NT2/D1 (cell line): ENCODE measurements around the gene RBM5.

Experiments
- DNase-seq: peaks from one replicate; pipeline ENCODE4 v3.0.0-alpha.2; 2011; ENCODE audit warnings: low read depth, low spot score
- H3K27me3 ChIP-seq: 2 replicates; pipeline ENCODE4 v1.6.0; 2011; ENCODE audit warnings: mild to moderate bottlenecking; ENCODE audit not compliant: insufficient read length, insufficient read depth
- H3K36me3 ChIP-seq: 2 replicates; pipeline ENCODE4 v1.6.1; 2011; ENCODE audit warnings: mild to moderate bottlenecking, low read length, mixed read lengths; ENCODE audit not compliant: insufficient read depth, insufficient read length
- H3K4me1 ChIP-seq: 2 replicates; pipeline ENCODE4 v1.5.1; 2011; ENCODE audit not compliant: insufficient read depth, insufficient read length
- H3K4me3 ChIP-seq: 2 replicates; pipeline ENCODE4 v1.5.1; 2011; ENCODE audit warnings: low read depth; ENCODE audit not compliant: insufficient read length
- H3K9ac ChIP-seq: 2 replicates; pipeline ENCODE4 v1.6.0; 2011; ENCODE audit warnings: low read depth; ENCODE audit not compliant: insufficient read length
- H3K9me3 ChIP-seq: 2 replicates; pipeline ENCODE4 v1.5.1; 2011; ENCODE audit warnings: mild to moderate bottlenecking, low read length; ENCODE audit not compliant: insufficient read depth
- SUZ12 ChIP-seq: IDR thresholded peaks from 2 replicates; pipeline ENCODE4 v1.6.1; 2011; ENCODE audit not compliant: insufficient read length, insufficient read depth; ENCODE audit errors: extremely low read depth
- YY1 ChIP-seq: IDR thresholded peaks from 2 replicates; pipeline ENCODE4 v1.6.1; 2011; ENCODE audit not compliant: insufficient read length, insufficient read depth
- ZNF274 ChIP-seq: IDR thresholded peaks from 2 replicates; pipeline ENCODE4 v1.6.1; 2011; ENCODE audit warnings: mild to moderate bottlenecking, low read depth, low read length

The RBM5 gene

DNA sequence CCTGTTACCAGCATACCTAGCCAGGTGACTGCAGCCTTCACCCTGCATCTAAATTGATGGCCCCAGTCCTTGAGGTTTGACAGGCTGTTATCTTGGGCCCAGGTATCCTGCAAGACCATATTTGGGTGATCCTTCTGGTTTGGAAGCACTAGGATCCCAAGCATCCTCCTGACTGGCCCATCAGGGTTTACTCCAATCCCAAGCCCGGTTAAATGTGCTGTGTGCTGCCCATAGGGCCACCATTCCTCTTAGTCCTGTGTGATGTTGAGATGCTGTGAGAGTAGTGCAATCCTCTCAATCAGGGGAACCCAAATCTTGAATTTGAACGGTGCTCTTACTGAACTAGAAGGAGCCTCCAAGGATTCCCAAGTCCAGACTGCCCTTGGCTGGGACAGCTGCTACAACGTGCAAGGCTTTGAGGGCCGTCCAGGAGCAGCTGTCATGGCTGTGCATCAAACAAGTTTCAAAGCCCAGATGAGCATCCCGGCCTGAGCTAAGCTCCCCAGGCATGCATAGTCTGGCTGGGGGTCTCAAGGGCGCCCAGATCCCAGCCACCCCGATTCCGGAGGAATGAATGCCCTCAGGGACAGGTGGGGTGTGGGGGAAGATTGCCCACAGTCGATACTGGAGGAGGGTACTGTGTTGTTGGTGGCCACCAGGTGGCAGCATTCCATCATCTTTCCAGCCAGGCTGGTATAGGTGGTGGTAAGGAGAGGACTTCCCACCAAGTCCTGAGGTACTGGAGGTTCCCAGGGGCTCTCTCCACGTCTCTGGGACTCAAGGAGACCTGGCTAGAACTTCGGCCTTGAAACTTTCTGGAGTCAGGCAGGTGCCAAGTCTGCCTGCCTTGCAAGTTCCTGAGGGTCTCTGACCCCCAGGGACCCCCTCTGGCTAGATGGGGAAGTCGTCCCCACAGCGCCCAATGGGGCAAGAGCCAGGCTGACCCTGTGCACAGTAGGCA, 32.6 kb downstream of the RBM5 start:
- peaks cover 24% of the 10 kb centered on the region for H3K4me1 ChIP-seq
- peaks cover 53% of the 10 kb centered on the region for H3K36me3 ChIP-seq
- TF ChIP-seq ZNF274 (no peak), YY1 (no peak), SUZ12 (no peak)
- no peaks in the 10 kb centered on the region for H3K9me3 ChIP-seq
- no peaks in the 10 kb centered on the region for H3K27me3 ChIP-seq
- no peak overlapping the region for H3K4me3 ChIP-seq
- H3K9ac ChIP-seq: no peak overlapping the region
- DNase-seq: peak; percentile 86

DNA sequence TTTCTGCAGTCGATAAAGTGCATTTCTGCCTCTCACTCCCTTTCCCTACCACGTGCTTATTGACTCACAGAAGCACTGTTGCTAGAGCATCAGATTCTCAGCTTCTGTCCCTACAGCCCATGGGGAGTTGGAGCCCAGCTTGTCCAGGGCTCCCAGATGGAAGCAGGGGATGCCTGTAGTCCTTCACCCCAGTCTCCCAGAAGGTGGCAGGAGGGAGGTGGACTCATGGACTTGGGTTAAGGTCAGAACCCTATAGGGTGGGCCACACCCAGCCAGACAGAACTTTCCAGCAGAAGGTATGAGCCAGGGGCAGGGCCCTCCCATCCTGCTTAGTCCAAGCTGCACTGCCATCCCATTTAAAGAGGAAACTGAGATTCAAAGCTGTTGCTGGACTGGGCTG, 33.4 kb downstream of the RBM5 start:
- peaks cover 29% of the 10 kb centered on the region for H3K4me1 ChIP-seq
- peaks cover 46% of the 10 kb centered on the region for H3K36me3 ChIP-seq
- DNase-seq: no peak
- no peaks in the 10 kb centered on the region for H3K27me3 ChIP-seq
- no peak for TF ChIP-seq ZNF274
- no peak for TF ChIP-seq SUZ12
- no peak for TF ChIP-seq YY1
- H3K9me3 ChIP-seq: no peaks in the 10 kb centered on the region
- no peak overlapping the region for H3K4me3 ChIP-seq
- no peak overlapping the region for H3K9ac ChIP-seq

DNA sequence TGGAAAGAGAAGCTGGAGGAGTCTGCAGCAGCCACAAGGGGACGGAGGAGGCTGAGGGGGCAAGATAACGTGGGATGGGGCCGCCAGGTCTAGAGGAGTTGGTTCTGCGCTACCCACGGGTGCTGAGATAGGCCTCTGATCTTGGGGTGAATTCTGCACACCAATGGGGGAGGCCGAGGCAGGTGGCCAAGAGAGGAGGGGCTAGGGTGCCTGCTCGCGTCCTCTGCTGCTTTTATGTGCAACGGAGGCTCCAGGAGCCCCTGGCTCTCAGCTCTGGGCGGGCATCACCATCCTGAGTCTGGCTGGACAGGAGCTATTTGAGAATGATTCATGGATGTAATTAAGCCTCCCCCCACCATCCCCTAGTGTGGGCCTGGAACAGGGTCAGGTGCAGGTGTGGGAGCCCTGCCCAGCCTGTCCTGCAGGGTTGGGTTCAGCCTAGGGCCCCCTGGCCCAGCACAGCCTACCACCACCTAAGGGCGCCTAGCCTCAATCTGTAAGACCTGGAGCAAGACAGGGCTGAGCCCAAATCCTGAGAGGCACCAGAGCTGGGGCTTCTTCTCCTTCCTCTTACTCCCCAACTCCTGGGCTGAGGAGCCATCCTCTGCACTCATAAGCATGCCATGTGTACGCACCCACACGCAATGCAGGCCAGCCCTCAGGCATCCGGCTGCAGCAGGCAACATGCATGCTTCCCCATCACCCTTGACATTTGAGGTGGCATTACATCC, 34.1 kb downstream of the RBM5 start:
- TF ChIP-seq YY1 (no peak), ZNF274 (no peak), SUZ12 (no peak)
- no peak for DNase-seq
- Histone ChIP-seq H3K36me3 (peaks cover 39% of the 10 kb centered on the region), H3K27me3 (no peaks in the 10 kb centered on the region), H3K4me1 (peaks cover 30% of the 10 kb centered on the region), H3K4me3 (no peak overlapping the region), H3K9me3 (no peaks in the 10 kb centered on the region), H3K9ac (no peak overlapping the region)

DNA sequence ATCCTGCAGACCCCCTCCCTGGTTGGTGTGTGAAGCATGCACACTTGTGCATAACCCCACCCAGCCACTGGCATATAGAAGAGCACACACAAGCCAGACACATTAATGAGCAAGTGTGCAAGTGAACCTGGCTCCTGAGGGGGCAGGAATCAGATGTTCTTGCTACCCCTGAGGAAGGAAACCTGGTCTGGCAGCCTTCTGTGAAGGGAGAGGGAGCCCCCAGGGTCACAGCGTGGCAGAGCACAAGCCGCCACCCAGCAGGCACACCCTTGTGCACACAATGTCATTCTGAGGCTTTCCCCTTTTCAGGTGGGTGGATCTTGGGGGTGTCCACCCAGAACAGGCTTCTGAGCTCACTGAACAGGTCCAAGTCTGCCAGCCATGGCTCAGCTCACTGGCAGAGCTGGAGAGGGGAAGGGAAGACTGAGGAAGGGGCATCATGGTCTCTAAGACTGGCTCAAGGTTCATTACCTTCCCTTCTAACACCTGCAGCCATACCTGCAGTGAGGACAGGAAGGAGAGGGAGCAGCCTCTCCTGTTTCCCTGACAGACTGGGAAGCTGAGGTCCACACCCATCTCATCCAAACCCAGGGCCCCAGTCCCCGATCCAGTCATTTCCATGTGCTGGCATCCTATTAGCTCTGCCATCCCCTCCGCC, 34.8 kb downstream of the RBM5 start:
- Histone ChIP-seq H3K9ac (peak overlapping the region; percentile 11), H3K27me3 (no peaks in the 10 kb centered on the region), H3K4me3 (no peak overlapping the region), H3K9me3 (no peaks in the 10 kb centered on the region), H3K36me3 (peaks cover 32% of the 10 kb centered on the region), H3K4me1 (peaks cover 30% of the 10 kb centered on the region)
- TF ChIP-seq SUZ12 (no peak), ZNF274 (no peak), YY1 (no peak)
- no peak for DNase-seq

DNA sequence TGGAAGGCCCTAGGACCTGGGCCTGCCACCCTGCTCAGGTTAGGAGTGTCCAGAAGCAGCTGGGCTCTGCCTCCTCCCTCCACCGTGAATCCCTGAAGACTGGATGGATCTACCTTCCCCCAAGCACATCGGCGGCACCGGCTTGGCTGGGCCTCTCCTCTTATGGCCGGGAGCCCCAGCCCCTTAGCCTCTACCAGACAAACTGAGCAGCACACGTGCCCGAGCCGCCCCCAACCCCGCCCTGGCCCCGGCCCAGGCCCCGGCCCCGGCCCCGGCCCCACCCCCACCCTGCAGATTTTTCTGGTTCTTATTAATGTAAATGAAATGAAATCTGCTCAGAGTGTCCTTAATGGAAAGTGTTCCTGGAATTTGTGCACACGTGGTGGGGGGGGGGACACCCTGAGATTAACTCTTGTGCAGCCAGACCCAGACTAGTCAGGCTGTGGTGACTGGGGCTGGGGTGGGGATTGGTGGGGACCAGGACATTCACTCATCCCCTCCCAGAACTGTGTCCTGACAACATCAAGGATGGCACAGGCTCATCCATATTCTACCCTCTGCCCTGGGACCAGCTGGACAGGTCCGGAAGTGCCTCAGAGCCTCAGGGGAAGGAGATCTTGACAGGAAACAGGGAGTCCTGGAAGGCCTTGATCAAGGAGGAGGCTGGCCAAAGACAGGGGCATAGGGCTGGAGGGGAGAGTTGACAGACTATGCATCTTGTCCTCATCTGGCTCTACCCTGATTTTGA, 35.5 kb downstream of the RBM5 start:
- Histone ChIP-seq H3K4me3 (no peak overlapping the region), H3K4me1 (peaks cover 30% of the 10 kb centered on the region), H3K9ac (peak overlapping the region; percentile 11), H3K9me3 (no peaks in the 10 kb centered on the region), H3K36me3 (peaks cover 25% of the 10 kb centered on the region), H3K27me3 (no peaks in the 10 kb centered on the region)
- TF ChIP-seq SUZ12 (no peak), YY1 (no peak), ZNF274 (no peak)
- no peak for DNase-seq

DNA sequence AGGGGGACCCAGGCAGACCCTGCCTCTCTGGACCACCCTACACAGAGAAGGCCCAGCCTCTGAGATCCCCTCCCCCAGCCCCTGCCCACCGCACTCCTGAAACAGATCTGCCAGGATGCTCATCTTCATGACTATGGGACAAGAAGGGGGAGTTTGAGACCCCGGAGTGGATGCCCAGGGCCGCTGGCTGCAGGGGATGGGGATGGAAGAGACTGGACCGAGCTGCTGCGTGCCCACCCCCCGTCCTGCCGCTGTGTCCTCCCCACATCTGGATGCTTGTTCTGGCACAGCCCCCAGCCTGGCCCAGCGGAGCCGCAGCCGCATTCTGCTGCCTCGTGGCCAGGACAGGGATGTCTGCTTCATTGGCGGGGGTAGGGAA, 36.1 kb downstream of the RBM5 start:
- Histone ChIP-seq H3K4me3 (no peak overlapping the region), H3K9me3 (no peaks in the 10 kb centered on the region), H3K4me1 (peaks cover 30% of the 10 kb centered on the region), H3K36me3 (peaks cover 19% of the 10 kb centered on the region), H3K27me3 (no peaks in the 10 kb centered on the region), H3K9ac (peak overlapping the region; percentile 47)
- no peak for TF ChIP-seq ZNF274
- TF ChIP-seq SUZ12: no peak
- no peak for TF ChIP-seq YY1
- DNase-seq: no peak
